GM19468 (cell line): ENCODE results near the gene SRSF6.
"Not testable (repeated sequence)": the region's sequence is repeated elsewhere in the genome, so short reads cannot be mapped to it uniquely, and the experiment has no call there.

Source experiments
- ATAC-seq: cut with Tn5 transposase; IDR thresholded peaks from one replicate; pipeline ENCODE4 v1.9.1; 2021; ENCODE audit warnings: mild to moderate bottlenecking, moderate library complexity, moderate number of reproducible peaks; ENCODE audit not compliant: unreplicated experiment; ENCODE audit errors: extremely low read depth

Gene SRSF6

GRCh38 chr20:43472671-43473380 is 15.1 kb downstream of the SRSF6 start:
- ATAC-seq, result no peak

GRCh38 chr20:43473381-43473704 is 15.6 kb downstream of the SRSF6 start:
- ATAC-seq, result no peak

- no peak for ATAC-seq
Measured at GRCh38 chr20:43477193-43477592, 19.5 kb downstream of the SRSF6 start.

- ATAC-seq, result no peak
Measured at GRCh38 chr20:43477619-43478018, 19.9 kb downstream of the SRSF6 start.

- no peak for ATAC-seq
Measured at GRCh38 chr20:43490038-43490437, 32.3 kb downstream of the SRSF6 start.

GRCh38 chr20:43492101-43492500 is 34.4 kb downstream of the SRSF6 start:
- ATAC-seq, result peak; percentile 63

- no peak for ATAC-seq
Measured at GRCh38 chr20:43495388-43495787, 37.7 kb downstream of the SRSF6 start.

- ATAC-seq, result not testable (repeated sequence)
Measured at GRCh38 chr20:43502021-43502420, 44.3 kb downstream of the SRSF6 start.

GRCh38 chr20:43506238-43506637 is 48.5 kb downstream of the SRSF6 start:
- no peak for ATAC-seq

- no peak for ATAC-seq
Measured at GRCh38 chr20:43507150-43508080, 49.7 kb downstream of the SRSF6 start, which contains the start of gene L3MBTL1. Gene L3MBTL1, plus strand, starts transcription at chr20:43507697. Its CDS starts 5,807 bp downstream, at chr20:43513504.

GRCh38 chr20:43508106-43508505 is 50.4 kb downstream of the SRSF6 start:
- ATAC-seq, result no peak

GRCh38 chr20:43508604-43509040 is 50.9 kb downstream of the SRSF6 start:
- no peak for ATAC-seq

- ATAC-seq, result no peak
Measured at GRCh38 chr20:43511879-43512278, 54.2 kb downstream of the SRSF6 start.

GRCh38 chr20:43513372-43513930 is 55.8 kb downstream of the SRSF6 start:
- ATAC-seq, result no peak
